Superior temporal gyrus (tissue), 1 donor: ENCODE data around the gene LRRC3.
"Not testable (repeated sequence)": the region's sequence is repeated elsewhere in the genome, so short reads cannot be mapped to it uniquely, and the experiment has no call there.

ENCODE experiments used
- DNase-seq: peaks from one replicate; pipeline ENCODE4 v3.0.0-alpha.2; 2016; ENCODE audit errors: extremely low spot score

The LRRC3 gene

GRCh38 chr21:44496564-44497550 lies 41.5 kb downstream of the LRRC3 start:
- DNase-seq = peak; percentile 26

GRCh38 chr21:44497703-44498126 lies 42.4 kb downstream of the LRRC3 start:
- no peak for DNase-seq

- no peak for DNase-seq
Observed at GRCh38 chr21:44498280-44499210, 43.2 kb downstream of the LRRC3 start.

- DNase-seq = no peak
Observed at GRCh38 chr21:44499211-44499560, 43.9 kb downstream of the LRRC3 start.

- DNase-seq = no peak
Observed at GRCh38 chr21:44499631-44500030, 44.3 kb downstream of the LRRC3 start.

- no peak for DNase-seq
Observed at GRCh38 chr21:44500111-44500510, 44.8 kb downstream of the LRRC3 start.

GRCh38 chr21:44502171-44502958 lies 47.1 kb downstream of the LRRC3 start:
- DNase-seq = no peak

GRCh38 chr21:44503006-44503889 lies 47.9 kb downstream of the LRRC3 start:
- not testable (repeated sequence) for DNase-seq

GRCh38 chr21:44503901-44504399 lies 48.6 kb downstream of the LRRC3 start:
- no peak for DNase-seq

- no peak for DNase-seq
Observed at GRCh38 chr21:44505673-44506278, 50.5 kb downstream of the LRRC3 start.

- no peak for DNase-seq
Observed at GRCh38 chr21:44506279-44507255, 51.3 kb downstream of the LRRC3 start.

- DNase-seq = no peak
Observed at GRCh38 chr21:44507673-44508425, 52.5 kb downstream of the LRRC3 start.

GRCh38 chr21:44508426-44508710 lies 53.1 kb downstream of the LRRC3 start:
- no peak for DNase-seq

- DNase-seq = no peak
Observed at GRCh38 chr21:44508711-44509445, 53.6 kb downstream of the LRRC3 start.

- peak; percentile 12 for DNase-seq
Observed at GRCh38 chr21:44509539-44509938, 54.2 kb downstream of the LRRC3 start.

GRCh38 chr21:44510109-44510507 lies 54.8 kb downstream of the LRRC3 start:
- no peak for DNase-seq

- DNase-seq = no peak
Observed at GRCh38 chr21:44510508-44511218, 55.4 kb downstream of the LRRC3 start.
